Colonic mucosa (tissue), 4 donors: ENCODE data around the gene PCSK5. TPM values are rescaled to one million over a fixed set of nuclear protein-coding genes. Genes with fewer than 3 reads are reported as not detected.
A peak's percentile ranks its signal among the peaks of the same experiment; 100 is the strongest.

Source experiments
- DNase-seq: peaks from one replicate; pipeline ENCODE4 v3.0.0-alpha.2; 2020
- H3K27ac ChIP-seq: fragments of 200-600 bp; one replicate; pipeline ENCODE4 v1.8.0; 2021
- H3K27me3 ChIP-seq: fragments of 200-600 bp; one replicate; pipeline ENCODE4 v1.8.0; 2021
- H3K36me3 ChIP-seq: fragments of 200-600 bp; one replicate; pipeline ENCODE4 v1.8.0; 2021
- H3K4me1 ChIP-seq: fragments of 200-600 bp; one replicate; pipeline ENCODE4 v1.8.0; 2021; ENCODE audit warnings: mild to moderate bottlenecking
- H3K4me3 ChIP-seq: fragments of 200-600 bp; one replicate; pipeline ENCODE4 v1.8.0; 2021
- H3K9ac ChIP-seq, 2 donors: one replicate each; pipeline ENCODE4 v1.7.0; 2013; ENCODE audit warnings: control low read depth in 2 of 2, low read depth in 2 of 2, low read length in 2 of 2
- H3K9me3 ChIP-seq: fragments of 200-600 bp; one replicate; pipeline ENCODE4 v1.8.0; 2021
- CTCF ChIP-seq: fragments of 200-600 bp; IDR thresholded peaks from one replicate; pipeline ENCODE4 v1.8.0; 2022; ENCODE audit warnings: antibody characterized with exemption, mild to moderate bottlenecking
- intact Hi-C: fragments of 100-400 bp; cut with DNase I; formaldehyde crosslinking; loops from one replicate; pipeline ENCODE4 v1.14.1; 2022
- total RNA-seq, 2 donors: library from RNA; stranded (reverse); fragmentation: NEBNext Ultra II Directional in 1 of 2; extraction: Animal tissue kit (Norgen Biotek cat#: 25700) in 1 of 2; gene quantifications; one replicate each; pipeline ENCODE4 v1.2.1, GENCODE V29; 2021
- donor health status: healthy.
- donor health status: DM: no; HTN: no; CAD: no.
- donor health status: DM: no; HTN: no; CAD: no.

The PCSK5 gene
- total RNA-seq, 2 donors from 2014 or later: 36.7 to 55.3 TPM

GRCh38 chr9:76203373-76203772, 312.9 kb downstream of the PCSK5 start:
- Histone ChIP-seq H3K27me3 (no peaks in the 10 kb centered on the region), H3K27ac (no peak overlapping the region), H3K4me3 (no peak overlapping the region), H3K9me3 (no peaks in the 10 kb centered on the region), H3K36me3 (no peaks in the 10 kb centered on the region), H3K4me1 (no peaks in the 10 kb centered on the region), H3K9ac (no peak overlapping the region)
- intact Hi-C loops: no loop called here
- no peak for TF ChIP-seq CTCF
- DNase-seq: peak; percentile 53

GRCh38 chr9:76206821-76207220, 316.3 kb downstream of the PCSK5 start:
- TF ChIP-seq CTCF: no peak
- Histone ChIP-seq H3K27ac (no peak overlapping the region), H3K36me3 (no peaks in the 10 kb centered on the region), H3K9ac (no peak overlapping the region), H3K9me3 (no peaks in the 10 kb centered on the region), H3K27me3 (no peaks in the 10 kb centered on the region), H3K4me3 (no peak overlapping the region), H3K4me1 (no peaks in the 10 kb centered on the region)
- intact Hi-C loops: no loop called here
- DNase-seq: no peak

- no peaks in the 10 kb centered on the region for H3K4me1 ChIP-seq
- intact Hi-C loops: no loop called here
- H3K9me3 ChIP-seq: no peaks in the 10 kb centered on the region
Observed at GRCh38 chr9:76213751-76214150, 323.3 kb downstream of the PCSK5 start.

GRCh38 chr9:76215066-76215465, 324.6 kb downstream of the PCSK5 start:
- H3K27ac ChIP-seq: no peak overlapping the region

More at GRCh38 chr9:76213751-76214150, 323.3 kb downstream of the PCSK5 start:
- no peak for TF ChIP-seq CTCF
- Histone ChIP-seq H3K4me3 (no peak overlapping the region), H3K27ac (no peak overlapping the region), H3K27me3 (no peaks in the 10 kb centered on the region), H3K36me3 (no peaks in the 10 kb centered on the region), H3K9ac (no peak overlapping the region)
- no peak for DNase-seq

GRCh38 chr9:76216161-76216649, 325.7 kb downstream of the PCSK5 start:
- TF ChIP-seq CTCF: no peak
- no peak overlapping the region for H3K4me3 ChIP-seq
- H3K36me3 ChIP-seq: no peaks in the 10 kb centered on the region
- no peak for DNase-seq
- H3K4me1 ChIP-seq: no peaks in the 10 kb centered on the region
- no peak overlapping the region for H3K27ac ChIP-seq
- no peaks in the 10 kb centered on the region for H3K27me3 ChIP-seq
- no peak overlapping the region for H3K9ac ChIP-seq
- no peaks in the 10 kb centered on the region for H3K9me3 ChIP-seq
- intact Hi-C loops: no loop called here

More at GRCh38 chr9:76215066-76215465, 324.6 kb downstream of the PCSK5 start:
- Histone ChIP-seq H3K4me1 (no peaks in the 10 kb centered on the region), H3K9ac (no peak overlapping the region), H3K9me3 (no peaks in the 10 kb centered on the region), H3K4me3 (no peak overlapping the region), H3K36me3 (no peaks in the 10 kb centered on the region), H3K27me3 (no peaks in the 10 kb centered on the region)
- no peak for TF ChIP-seq CTCF
- intact Hi-C loops: no loop called here
- no peak for DNase-seq
